Keratinocyte (primary cell): Measurements from ENCODE around the gene OLFML2A. TPM values are rescaled to one million over a fixed set of nuclear protein-coding genes. Genes with fewer than 3 reads are reported as not detected.

ENCODE experiments used
- DNase-seq: peaks from one replicate; pipeline ENCODE4 v3.0.0-alpha.2; 2011; ENCODE audit warnings: low read depth, missing footprints, low spot score
- FAIRE-seq: peaks from 2 replicates; lab custom pipeline; 2011; peaks lifted over from hg19 to GRCh38; lab: Jason Lieb, UNC
- H2AFZ ChIP-seq: 2 replicates; pipeline ENCODE4 v1.6.0; 2012; ENCODE audit warnings: low read length, control low read depth, inconsistent platforms; ENCODE audit not compliant: control insufficient read depth
- H3K27ac ChIP-seq: 2 replicates; pipeline ENCODE4 v1.5.1; 2011; ENCODE audit warnings: low read length; ENCODE audit not compliant: control insufficient read depth, insufficient read depth
- H3K27me3 ChIP-seq: 3 replicates; pipeline ENCODE4 v1.6.0; 2011; ENCODE audit warnings: low read length; ENCODE audit not compliant: control insufficient read depth, insufficient read depth; ENCODE audit errors: extremely low read depth
- H3K36me3 ChIP-seq, 2 experiments: 2 replicates in 1 of 2; 3 replicates in 1 of 2; pipeline ENCODE4 v1.5.1; 2011; ENCODE audit warnings: low read length in 2 of 2, mild to moderate bottlenecking in 1 of 2; ENCODE audit not compliant: control insufficient read depth in 2 of 2, insufficient read depth in 2 of 2; ENCODE audit errors: extremely low read depth in 1 of 2
- H3K4me1 ChIP-seq: 3 replicates; pipeline ENCODE4 v1.5.1; 2011; ENCODE audit warnings: low read length; ENCODE audit not compliant: control insufficient read depth, insufficient read depth; ENCODE audit errors: extremely low read depth
- H3K4me2 ChIP-seq: 3 replicates; pipeline ENCODE4 v1.6.0; 2011; ENCODE audit warnings: low read depth, low read length; ENCODE audit not compliant: control insufficient read depth, insufficient read depth; ENCODE audit errors: extremely low read depth
- H3K4me3 ChIP-seq, 3 experiments: fragments of 200-600 bp in 1 of 3; sonication (generic) in 1 of 3; 2 replicates in 2 of 3; 3 replicates in 1 of 3; pipeline ENCODE4 v1.5.1; 2011 to 2016; ENCODE audit warnings: low read length in 3 of 3, mild to moderate bottlenecking in 3 of 3, control low read depth in 2 of 3, inconsistent platforms in 1 of 3, low read depth in 1 of 3, mixed read lengths in 1 of 3, mixed run types in 1 of 3, moderate library complexity in 1 of 3; ENCODE audit not compliant: control insufficient read depth in 2 of 3, insufficient read depth in 2 of 3; ENCODE audit errors: extremely low read depth in 1 of 3
- H3K79me2 ChIP-seq: 2 replicates; pipeline ENCODE4 v1.6.0; 2012; ENCODE audit warnings: low read length; ENCODE audit not compliant: control insufficient read depth, insufficient read depth
- H3K9ac ChIP-seq: 3 replicates; pipeline ENCODE4 v1.6.0; 2011; ENCODE audit warnings: low read length; ENCODE audit not compliant: control insufficient read depth, insufficient read depth; ENCODE audit errors: extremely low read depth
- H3K9me1 ChIP-seq: 3 replicates; pipeline ENCODE4 v1.6.0; 2011; ENCODE audit warnings: low read length; ENCODE audit not compliant: control insufficient read depth, insufficient read depth; ENCODE audit errors: extremely low read depth
- H3K9me3 ChIP-seq: 2 replicates; pipeline ENCODE4 v1.5.1; 2012; ENCODE audit warnings: low read depth, low read length; ENCODE audit not compliant: control insufficient read depth
- H4K20me1 ChIP-seq: 3 replicates; pipeline ENCODE4 v1.6.0; 2011; ENCODE audit warnings: low read length; ENCODE audit not compliant: control insufficient read depth, insufficient read depth; ENCODE audit errors: extremely low read depth
- CTCF ChIP-seq, 3 experiments: IDR thresholded peaks in 1 of 3; conservative IDR thresholded peaks in 1 of 3; optimal IDR thresholded peaks in 1 of 3; 2 replicates in 2 of 3; 3 replicates in 1 of 3; pipeline versions ENCODE3 to v1.5.1; 2011; ENCODE audit warnings: low read length in 3 of 3, mild to moderate bottlenecking in 3 of 3, moderate library complexity in 2 of 3, control low read depth in 1 of 3, inconsistent platforms in 1 of 3; ENCODE audit not compliant: insufficient read depth in 2 of 3; ENCODE audit errors: extremely low read depth in 1 of 3
- EZH2 ChIP-seq: IDR thresholded peaks from one replicate; pipeline ENCODE4 v1.6.1; 2012; ENCODE audit warnings: inconsistent platforms, mild to moderate bottlenecking, low read length, moderate library complexity
- dilution Hi-C: fragments of 300-500 bp; cut with MboI; formaldehyde crosslinking; loops from one replicate; pipeline ENCODE4 v1.7.0; 2020; ENCODE audit warnings: low sequenced_read_pairs; ENCODE audit not compliant: extremely low pct_ligation_motif_present
- polyA plus RNA-seq, 5 experiments: library from polyadenylated mRNA; depleted of rRNA in 3 of 5; stranded (reverse) in 3 of 5; stranded (forward) in 1 of 5; unstranded in 1 of 5; fragments of >200 nt; gene quantifications; 1 replicate in 1 of 5; 2 replicates in 3 of 5; 3 replicates in 1 of 5; pipeline versions ENCODE4 v1.2.1 to v1.2.3, GENCODE V29; 2011 to 2012; ENCODE audit warnings: missing spikeins in 2 of 5, low read depth in 1 of 5, low replicate concordance in 1 of 5

The OLFML2A gene
- polyA plus RNA-seq, 1 donor (not counting 4 experiments of a cell fraction or from before 2014, with no cell fraction given), result 1.1 TPM

GRCh38 chr9:124767821-124768220, 9.1 kb upstream of the OLFML2A start:
- H2AFZ ChIP-seq, result no peak overlapping the region
- H3K9ac ChIP-seq, result no peak overlapping the region
- H3K79me2 ChIP-seq, result peaks cover 1% of the 10 kb centered on the region
- DNase-seq (no peak), FAIRE-seq (no peak)
- H3K27me3 ChIP-seq, result no peaks in the 10 kb centered on the region
- no peaks in the 10 kb centered on the region for H3K9me3 ChIP-seq
- no peak overlapping the region for H3K27ac ChIP-seq
- H3K4me1 ChIP-seq, result peaks cover 7% of the 10 kb centered on the region
- H3K4me2 ChIP-seq, result no peak overlapping the region
- TF ChIP-seq CTCF (optimal IDR thresholded peaks at IDR 0.05 in 1 of 3, IDR thresholded peaks at IDR 0.05 in 1 of 3, conservative IDR thresholded peaks at IDR 0.05 in 1 of 3; ENCODE audit: extremely low read depth in 1 of 3, insufficient read depth in 2 of 3, low read length in 3 of 3) (no peak), EZH2 (no peak)
- no peaks in the 10 kb centered on the region for H3K9me1 ChIP-seq
- dilution Hi-C loops, result no loop called here
- H4K20me1 ChIP-seq, result no peaks in the 10 kb centered on the region
- no peak overlapping the region for H3K4me3 ChIP-seq
- no peaks in the 10 kb centered on the region for H3K36me3 ChIP-seq

- Histone ChIP-seq H3K79me2 (peaks cover 1% of the 10 kb centered on the region), H3K4me2 (no peak overlapping the region)
- TF ChIP-seq EZH2, result no peak
- TF ChIP-seq CTCF (optimal IDR thresholded peaks at IDR 0.05 in 1 of 3, IDR thresholded peaks at IDR 0.05 in 1 of 3, conservative IDR thresholded peaks at IDR 0.05 in 1 of 3; ENCODE audit: extremely low read depth in 1 of 3, insufficient read depth in 2 of 3, low read length in 3 of 3), result no peak
Observed at GRCh38 chr9:124768334-124768733, 8.6 kb upstream of the OLFML2A start.

More at GRCh38 chr9:124768334-124768733, 8.6 kb upstream of the OLFML2A start:
- FAIRE-seq (no peak), DNase-seq (no peak)
- Histone ChIP-seq H3K9me3 (no peaks in the 10 kb centered on the region), H3K4me3 (no peak overlapping the region), H3K9me1 (no peaks in the 10 kb centered on the region), H2AFZ (no peak overlapping the region), H3K27ac (no peak overlapping the region), H3K27me3 (no peaks in the 10 kb centered on the region), H4K20me1 (no peaks in the 10 kb centered on the region), H3K36me3 (no peaks in the 10 kb centered on the region), H3K4me1 (peaks cover 7% of the 10 kb centered on the region), H3K9ac (no peak overlapping the region)
- dilution Hi-C loops, result no loop called here
